Mammary epithelial cell (primary cell): ENCODE data around the gene LPCAT1.

Source experiments
- EZH2 ChIP-seq: IDR thresholded peaks from 2 replicates; pipeline ENCODE4 v1.6.1; 2012; ENCODE audit warnings: low read length, inconsistent platforms, borderline replicate concordance
- TF ChIP-seq, protein P1 (sequence below), 2 donors: IDR thresholded peaks in 1 of 2; conservative IDR thresholded peaks in 1 of 2; 2 replicates each; pipeline ENCODE4 v1.5.1; 2011 to 2012; ENCODE audit warnings: inconsistent platforms in 2 of 2, low read length in 2 of 2, mild to moderate bottlenecking in 2 of 2, control low read depth in 1 of 2, low read depth in 1 of 2; ENCODE audit not compliant: insufficient read depth in 1 of 2; ENCODE audit errors: extremely low read depth in 1 of 2

DNA sequence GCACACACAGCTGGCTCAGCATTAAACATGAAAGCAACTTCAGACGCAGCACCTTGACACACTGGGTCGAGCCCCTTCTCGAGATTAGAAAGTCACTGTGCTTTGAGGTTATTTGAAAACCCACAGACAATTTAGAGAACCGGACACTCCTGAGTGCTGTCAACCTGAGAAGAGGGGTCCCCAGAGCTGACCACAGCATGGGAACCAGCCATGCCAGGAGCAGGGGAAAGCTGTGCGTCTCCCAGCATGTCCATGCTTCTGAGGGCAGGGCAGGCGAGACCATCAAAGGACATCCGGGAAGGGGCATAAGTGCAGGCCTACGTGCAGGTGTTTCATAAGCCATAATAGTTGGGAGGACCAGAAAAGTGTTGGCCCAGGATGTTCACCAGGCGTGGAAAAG is 99.0 kb downstream of the LPCAT1 start:
- TF ChIP-seq, protein P1, sequence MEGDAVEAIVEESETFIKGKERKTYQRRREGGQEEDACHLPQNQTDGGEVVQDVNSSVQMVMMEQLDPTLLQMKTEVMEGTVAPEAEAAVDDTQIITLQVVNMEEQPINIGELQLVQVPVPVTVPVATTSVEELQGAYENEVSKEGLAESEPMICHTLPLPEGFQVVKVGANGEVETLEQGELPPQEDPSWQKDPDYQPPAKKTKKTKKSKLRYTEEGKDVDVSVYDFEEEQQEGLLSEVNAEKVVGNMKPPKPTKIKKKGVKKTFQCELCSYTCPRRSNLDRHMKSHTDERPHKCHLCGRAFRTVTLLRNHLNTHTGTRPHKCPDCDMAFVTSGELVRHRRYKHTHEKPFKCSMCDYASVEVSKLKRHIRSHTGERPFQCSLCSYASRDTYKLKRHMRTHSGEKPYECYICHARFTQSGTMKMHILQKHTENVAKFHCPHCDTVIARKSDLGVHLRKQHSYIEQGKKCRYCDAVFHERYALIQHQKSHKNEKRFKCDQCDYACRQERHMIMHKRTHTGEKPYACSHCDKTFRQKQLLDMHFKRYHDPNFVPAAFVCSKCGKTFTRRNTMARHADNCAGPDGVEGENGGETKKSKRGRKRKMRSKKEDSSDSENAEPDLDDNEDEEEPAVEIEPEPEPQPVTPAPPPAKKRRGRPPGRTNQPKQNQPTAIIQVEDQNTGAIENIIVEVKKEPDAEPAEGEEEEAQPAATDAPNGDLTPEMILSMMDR (conservative IDR thresholded peaks at IDR 0.05 in 1 of 2, IDR thresholded peaks at IDR 0.05 in 1 of 2; ENCODE audit: extremely low read depth in 1 of 2, insufficient read depth in 1 of 2, low read depth in 1 of 2, low read length in 2 of 2): no peak
- no peak for TF ChIP-seq EZH2
